ENCODE results near the gene PTPN20. TPM values are rescaled to one million over a fixed set of nuclear protein-coding genes. Genes with fewer than 3 reads are reported as not detected.
"Not testable (repeated sequence)": the region's sequence is repeated elsewhere in the genome, so short reads cannot be mapped to it uniquely, and the experiment has no call there.

PTPN20 gene
- total RNA-seq, 2 donors from 2014 or later, result 0.99 to 4.4 TPM

- H3K4me3 ChIP-seq; H3K36me3 ChIP-seq (replicated peaks in 1 of 2; ENCODE audit: insufficient read depth in 1 of 2, low read depth in 2 of 2); ATAC-seq; H3K27me3 ChIP-seq; DNase-seq; H3K27ac ChIP-seq; intact Hi-C loops (cut with DNase I); H3K4me1 ChIP-seq; H3K9me3 ChIP-seq: not testable (repeated sequence)
- WGBS, 2 donors, result 93% methylated on average over 5 of the region's 7 CpGs; no CpG with 5 or more reads in 1 of the 2 donors
These were observed 4.9 kb upstream of the PTPN20 start for GRCh38 chr10:46906359-46906758.

- H3K36me3 ChIP-seq (replicated peaks in 1 of 2; ENCODE audit: insufficient read depth in 1 of 2, low read depth in 2 of 2); H3K9me3 ChIP-seq; H3K4me3 ChIP-seq; H3K27ac ChIP-seq; DNase-seq; H3K4me1 ChIP-seq; H3K27me3 ChIP-seq; intact Hi-C loops (cut with DNase I); ATAC-seq: not testable (repeated sequence)
- WGBS, 2 donors, result 33% methylated on average over 1 of the region's 10 CpGs; no CpG with 5 or more reads in 1 of the 2 donors
These were observed 3.8 kb upstream of the PTPN20 start for GRCh38 chr10:46907185-46908117.

GRCh38 chr10:46922498-46922897, 11.3 kb downstream of the PTPN20 start:
- H3K27me3 ChIP-seq; DNase-seq; H3K36me3 ChIP-seq (replicated peaks in 1 of 2; ENCODE audit: insufficient read depth in 1 of 2, low read depth in 2 of 2); H3K9me3 ChIP-seq; H3K27ac ChIP-seq; ATAC-seq; intact Hi-C loops (cut with DNase I); H3K4me1 ChIP-seq; H3K4me3 ChIP-seq: not testable (repeated sequence)
- 73% methylated on average over 1 of the region's 2 CpGs; no CpG with 5 or more reads in 1 of the 2 donors for WGBS, 2 donors

GRCh38 chr10:46925156-46925555, 13.9 kb downstream of the PTPN20 start:
- H3K27me3 ChIP-seq; H3K36me3 ChIP-seq (replicated peaks in 1 of 2; ENCODE audit: insufficient read depth in 1 of 2, low read depth in 2 of 2); H3K4me1 ChIP-seq; H3K27ac ChIP-seq; H3K9me3 ChIP-seq; ATAC-seq; DNase-seq; intact Hi-C loops (cut with DNase I); H3K4me3 ChIP-seq: not testable (repeated sequence)
- WGBS, 2 donors, result no CpG with 5 or more reads among the region's 2 CpGs

- H3K4me1 ChIP-seq; DNase-seq; H3K4me3 ChIP-seq; intact Hi-C loops (cut with DNase I); H3K9me3 ChIP-seq; H3K27ac ChIP-seq; H3K36me3 ChIP-seq (replicated peaks in 1 of 2; ENCODE audit: insufficient read depth in 1 of 2, low read depth in 2 of 2); H3K27me3 ChIP-seq: not testable (repeated sequence)
- peak in 1 of 7 experiments; percentile 7 for TF ChIP-seq CTCF (IDR thresholded peaks at IDR 0.05)
- WGBS, 2 donors, result 0 to 10% methylated on average over 2 of the region's 2 CpGs
- peak; percentile 87 for ATAC-seq
These were observed 14.6 kb downstream of the PTPN20 start for GRCh38 chr10:46925853-46926252.

- H3K9me3 ChIP-seq; DNase-seq; H3K27me3 ChIP-seq; H3K27ac ChIP-seq; H3K4me3 ChIP-seq; H3K4me1 ChIP-seq; ATAC-seq; H3K36me3 ChIP-seq (replicated peaks in 1 of 2; ENCODE audit: insufficient read depth in 1 of 2, low read depth in 2 of 2); intact Hi-C loops (cut with DNase I): not testable (repeated sequence)
These were observed 17.6 kb downstream of the PTPN20 start for GRCh38 chr10:46928810-46929209.

- H3K36me3 ChIP-seq (replicated peaks in 1 of 2; ENCODE audit: insufficient read depth in 1 of 2, low read depth in 2 of 2); ATAC-seq; H3K27me3 ChIP-seq; H3K4me3 ChIP-seq; H3K4me1 ChIP-seq; H3K9me3 ChIP-seq; DNase-seq; intact Hi-C loops (cut with DNase I); H3K27ac ChIP-seq: not testable (repeated sequence)
- 75% methylated on average over 1 of the region's 1 CpG; no CpG with 5 or more reads in 1 of the 2 donors for WGBS, 2 donors
These were observed 21.2 kb downstream of the PTPN20 start for GRCh38 chr10:46932383-46932782.

GRCh38 chr10:46941091-46941490, 29.9 kb downstream of the PTPN20 start:
- H3K27ac ChIP-seq; ATAC-seq; H3K4me1 ChIP-seq; H3K27me3 ChIP-seq; H3K36me3 ChIP-seq (replicated peaks in 1 of 2; ENCODE audit: insufficient read depth in 1 of 2, low read depth in 2 of 2); H3K4me3 ChIP-seq; intact Hi-C loops (cut with DNase I); H3K9me3 ChIP-seq; DNase-seq: not testable (repeated sequence)
- 67 to 83% methylated on average over 1 of the region's 1 CpG for WGBS, 2 donors

GRCh38 chr10:46948687-46949518, 37.7 kb downstream of the PTPN20 start:
- H3K27me3 ChIP-seq; H3K9me3 ChIP-seq; H3K4me1 ChIP-seq; H3K4me3 ChIP-seq; intact Hi-C loops (cut with DNase I); DNase-seq; H3K27ac ChIP-seq; ATAC-seq; H3K36me3 ChIP-seq (replicated peaks in 1 of 2; ENCODE audit: insufficient read depth in 1 of 2, low read depth in 2 of 2): not testable (repeated sequence)
- WGBS, 2 donors, result 63 to 86% methylated on average over 1 to 2 of the region's 5 CpGs

GRCh38 chr10:46952540-46952939, 41.3 kb downstream of the PTPN20 start:
- H3K9me3 ChIP-seq; H3K4me3 ChIP-seq; H3K36me3 ChIP-seq (replicated peaks in 1 of 2; ENCODE audit: insufficient read depth in 1 of 2, low read depth in 2 of 2); H3K27ac ChIP-seq; ATAC-seq; DNase-seq; H3K4me1 ChIP-seq; H3K27me3 ChIP-seq; intact Hi-C loops (cut with DNase I): not testable (repeated sequence)
- 60 to 68% methylated on average over 2 to 3 of the region's 4 CpGs for WGBS, 2 donors

Measured in body of pancreas (tissue), 4 donors.